K562 (cell line): ENCODE results near the gene ART4. TPM values are rescaled to one million over a fixed set of nuclear protein-coding genes. Genes with fewer than 3 reads are reported as not detected.

Source experiments
- ATAC-seq: fragments of 200-7000 bp; cut with Tn5 transposase; 3 replicates; pipeline ENCODE4 v1.9.1; 2020; ENCODE audit warnings: moderate library complexity
- BruUV-seq: library from RNA; stranded (reverse); fragments of 400-500 nt; replicated peaks from 2 replicates; lab custom pipeline; 2021; lab: Mats Ljungman, UMichigan
- CTCF ChIA-PET: fragments of 300-600 bp; formaldehyde crosslinking; extraction: SDS; loops from one replicate; lab custom pipeline; 2021; ENCODE audit warnings: low intra/inter-chr PET ratio; lab: Yijun Ruan, JAX
- POLR2A ChIA-PET: fragments of 300-600, 350-650 bp; sonication (Branson Sonifier 250); formaldehyde crosslinking; extraction: SDS; loops from one replicate; lab custom pipeline; 2021; ENCODE audit warnings: antibody characterized with exemption, inconsistent platforms; lab: Yijun Ruan, JAX
- DNase-seq, 4 experiments: peaks; one replicate each; pipeline versions ENCODE4 v3.0.0 to v3.0.0-alpha.2; 2011 to 2018; ENCODE audit warnings: low spot score in 3 of 4, mixed read lengths in 3 of 4; ENCODE audit errors: extremely low read depth in 1 of 4
- FAIRE-seq: peaks from 2 replicates; lab custom pipeline; 2011; peaks lifted over from hg19 to GRCh38; lab: Jason Lieb, UNC
- H2AFZ ChIP-seq: 2 replicates; pipeline ENCODE4 v1.6.0; 2011; ENCODE audit warnings: low read depth, low read length, control low read depth, inconsistent platforms
- H3K27ac ChIP-seq: fragments of 200-600 bp; 3 replicates; pipeline ENCODE4 v1.8.0; 2011; ENCODE audit warnings: low read depth, mild to moderate bottlenecking, control low read depth, inconsistent platforms, low read length, moderate library complexity, mixed read lengths; ENCODE audit errors: extremely low read depth
- H3K27me3 ChIP-seq, 2 experiments: fragments of 300-600 bp in 1 of 2; 2 replicates in 1 of 2; 3 replicates in 1 of 2; pipeline versions ENCODE4 v1.6.0 to v1.8.0; 2011; ENCODE audit warnings: inconsistent platforms in 2 of 2, low read length in 2 of 2, mild to moderate bottlenecking in 1 of 2, mixed read lengths in 1 of 2, moderate library complexity in 1 of 2; ENCODE audit not compliant: control insufficient read depth in 2 of 2, insufficient read depth in 2 of 2
- H3K36me3 ChIP-seq: fragments of 300-600 bp; 3 replicates; pipeline ENCODE4 v1.8.0; 2011; ENCODE audit warnings: mild to moderate bottlenecking, low read length, inconsistent platforms; ENCODE audit not compliant: control insufficient read depth, insufficient read depth
- H3K4me1 ChIP-seq, 2 experiments: fragments of 200-600 bp in 1 of 2; replicated peaks in 1 of 2; 2 replicates in 1 of 2; 3 replicates in 1 of 2; pipeline versions ENCODE4 v1.5.1 to v1.8.0; 2011; ENCODE audit warnings: inconsistent platforms in 2 of 2, low read length in 2 of 2, mild to moderate bottlenecking in 1 of 2, mixed read lengths in 1 of 2, moderate library complexity in 1 of 2; ENCODE audit not compliant: control insufficient read depth in 2 of 2, insufficient read depth in 2 of 2
- H3K4me2 ChIP-seq: 2 replicates; pipeline ENCODE4 v1.6.1; 2011; ENCODE audit warnings: low read length, control low read depth, inconsistent platforms, mixed read lengths; ENCODE audit not compliant: insufficient read depth
- H3K4me3 ChIP-seq: fragments of 200-600 bp; sonication (generic), shearing (Covaris generic); 2 replicates; pipeline ENCODE4 v1.5.1; 2016; ENCODE audit warnings: control low read depth, inconsistent platforms
- H3K79me2 ChIP-seq: fragments of 200-600 bp; 3 replicates; pipeline ENCODE4 v1.8.0; 2011; ENCODE audit warnings: low read length, inconsistent platforms; ENCODE audit not compliant: control insufficient read depth, insufficient read depth
- H3K9ac ChIP-seq, 2 experiments: 2 replicates each; pipeline versions ENCODE4 v1.6.0 to v1.6.1; 2011; ENCODE audit warnings: low read depth in 2 of 2, low read length in 2 of 2, control low read depth in 1 of 2, inconsistent platforms in 1 of 2, mild to moderate bottlenecking in 1 of 2, mixed read lengths in 1 of 2; ENCODE audit not compliant: insufficient read depth in 1 of 2
- H3K9me1 ChIP-seq: one replicate; pipeline ENCODE4 v1.6.0; 2011; ENCODE audit warnings: inconsistent platforms, mild to moderate bottlenecking, low read length, moderate library complexity; ENCODE audit not compliant: control insufficient read depth, insufficient read depth
- H3K9me3 ChIP-seq: replicated peaks from 2 replicates; pipeline ENCODE4 v1.5.1; 2011; ENCODE audit warnings: low read depth, low read length, inconsistent platforms; ENCODE audit not compliant: control insufficient read depth, insufficient read depth
- H4K20me1 ChIP-seq: replicated peaks from 2 replicates; pipeline ENCODE4 v1.6.1; 2011; ENCODE audit warnings: low read length, inconsistent platforms, mixed read lengths; ENCODE audit not compliant: control insufficient read depth, insufficient read depth
- CEBPZ ChIP-seq: fragments of 150-350 bp; IDR thresholded peaks from 2 replicates; pipeline ENCODE4 v1.6.1; 2014; ENCODE audit warnings: low read depth, mild to moderate bottlenecking, low read length, borderline replicate concordance
- ELF2 ChIP-seq: fragments of 250-450 bp; sonication (Bioruptor Pico); IDR thresholded peaks from 2 replicates; pipeline ENCODE4 v1.5.0; 2021; ENCODE audit warnings: mild to moderate bottlenecking
- FOXO4 ChIP-seq: fragments of 450-650 bp; formaldehyde crosslinking; IDR thresholded peaks from 2 replicates; pipeline ENCODE4 v1.4.0; 2020; ENCODE audit warnings: mild to moderate bottlenecking, moderate library complexity
- JUN ChIP-seq, 2 experiments: sonication (generic) in 1 of 2; formaldehyde crosslinking in 1 of 2; IDR thresholded peaks; 2 replicates each; pipeline versions ENCODE4 v1.6.1 to v1.8.0; 2012 to 2022; ENCODE audit warnings: borderline replicate concordance in 2 of 2, mild to moderate bottlenecking in 2 of 2, improper control_type of control experiment in 1 of 2, low read depth in 1 of 2, low read length in 1 of 2, missing genetic modification reagents in 1 of 2
- MCM5 ChIP-seq: fragments of 450-650 bp; IDR thresholded peaks from 2 replicates; pipeline ENCODE4 v1.6.1; 2016; ENCODE audit warnings: low read depth
- MEF2D ChIP-seq: conservative IDR thresholded peaks from 2 replicates; pipeline ENCODE4 v1.6.1; 2016; ENCODE audit warnings: low read depth, missing genetic modification characterization, missing compliant biosample characterization
- MITF ChIP-seq: IDR thresholded peaks from 2 replicates; pipeline ENCODE4 v1.6.1; 2014; ENCODE audit warnings: antibody characterized with exemption
- NFE2 ChIP-seq: IDR thresholded peaks from 2 replicates; pipeline ENCODE4 v1.6.1; 2014; ENCODE audit warnings: antibody characterized with exemption, low read depth
- NFRKB ChIP-seq: fragments of 450-650 bp; IDR thresholded peaks from 2 replicates; pipeline ENCODE4 v1.6.1; 2016; ENCODE audit warnings: low read depth
- NR4A1 ChIP-seq, 2 experiments: fragments of 250-450 bp in 1 of 2; fragments of 450-650 bp in 1 of 2; sonication (Bioruptor Pico) in 1 of 2; IDR thresholded peaks; 2 replicates each; pipeline versions ENCODE4 v1.4.0 to v1.6.1; 2016 to 2020; ENCODE audit warnings: mild to moderate bottlenecking in 2 of 2, missing compliant biosample characterization in 1 of 2, missing genetic modification characterization in 1 of 2, moderate library complexity in 1 of 2
- TAF1 ChIP-seq: IDR thresholded peaks from 2 replicates; pipeline ENCODE4 v1.6.1; 2011; ENCODE audit warnings: mild to moderate bottlenecking, low read length, moderate library complexity; ENCODE audit not compliant: insufficient read depth, control insufficient read depth, severe bottlenecking; ENCODE audit errors: extremely low read depth
- TARDBP ChIP-seq: fragments of 450-650 bp; IDR thresholded peaks from 2 replicates; pipeline ENCODE4 v1.6.1; 2016
- THRB ChIP-seq: fragments of 450-650 bp; formaldehyde crosslinking; conservative IDR thresholded peaks from 2 replicates; pipeline ENCODE4 v1.4.0; 2022; ENCODE audit warnings: mild to moderate bottlenecking, missing genetic modification characterization
- ZNF124 ChIP-seq: sonication (generic); formaldehyde crosslinking; IDR thresholded peaks from 2 replicates; pipeline ENCODE4 v1.8.1; 2022; ENCODE audit warnings: missing genetic modification reagents
- WGBS: fragments of 100-300 bp; shearing (Covaris generic); methylation state at CpG from one replicate; pipeline ENCODE4 v1.1.6; 2016; ENCODE audit warnings: low coverage, mixed read lengths; ENCODE audit not compliant: insufficient coverage; ENCODE audit errors: missing lambda C conversion rate; 5-methylcytosine and 5-hydroxymethylcytosine counted together
- in situ Hi-C: fragments of 300-500 bp; cut with MboI; formaldehyde crosslinking; loops from 4 replicates; pipeline ENCODE4 v1.15.0; 2018; ENCODE audit warnings: inconsistent platforms, mixed read lengths
- intact Hi-C: fragments of 100-400 bp; cut with micrococcal nuclease; formaldehyde crosslinking; loops from 2 replicates; pipeline ENCODE4 v1.14.2; 2022
- polyA plus RNA-seq, 8 experiments: library from polyadenylated mRNA; depleted of rRNA in 4 of 8; stranded (reverse) in 5 of 8; unstranded in 3 of 8; fragments of >200 nt; fragmentation: Nextera tagmentation in 2 of 8; fragmentation: Illumina TruSeq in 1 of 8; extraction: Ambion mirVana in 2 of 8; extraction: Trizol in 1 of 8; gene quantifications; 2 replicates each; pipeline versions ENCODE4 v1.2.1 to v1.2.3, GENCODE V29; 2011 to 2014; ENCODE audit warnings: inconsistent platforms in 1 of 8, missing spikeins in 1 of 8
- total RNA-seq, 7 experiments: library from RNA; depleted of rRNA in 6 of 7; stranded (reverse); fragments of >200 nt in 6 of 7; fragmentation: Illumina TruSeq in 2 of 7; extraction: Trizol in 2 of 7; gene quantifications; 2 replicates each; pipeline versions ENCODE4 v1.2.1 to v1.2.3, GENCODE V29; 2011 to 2021; ENCODE audit warnings: low replicate concordance in 1 of 7

Gene ART4
- total and polyA plus RNA-seq, 9 of the 15 experiments (the other 6 are each of a cell fraction or from before 2014, with no cell fraction given), result 0.07 TPM; not detected in 8

DNA sequence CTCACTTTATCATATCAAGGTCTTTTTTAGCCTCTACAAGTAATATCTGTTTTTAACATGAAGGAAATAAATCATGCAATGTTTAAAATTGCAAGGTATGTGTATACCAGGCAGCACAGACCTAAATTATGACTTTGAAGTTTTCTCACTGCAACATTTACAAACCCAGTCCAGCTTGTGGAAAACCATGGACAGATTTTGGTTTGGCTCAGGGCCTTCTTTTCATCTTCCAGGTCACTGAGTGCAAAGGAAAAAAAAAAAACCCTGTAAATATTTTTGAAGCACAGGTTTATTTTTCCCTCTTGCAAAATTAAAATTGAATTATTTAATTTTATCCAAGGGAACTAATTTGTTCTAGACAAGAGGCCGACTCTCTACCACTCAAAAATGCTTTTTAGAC lies 28.6 kb upstream of the ART4 start:
- Histone ChIP-seq H3K27me3 (no peaks in the 10 kb centered on the region), H3K4me1 (peaks cover 0 to 3% of the 10 kb centered on the region in 2 experiments; a peak in 1 of 5 replicates), H3K9me3 (no peaks in the 10 kb centered on the region), H3K9ac (no peak overlapping the region), H3K36me3 (no peaks in the 10 kb centered on the region), H4K20me1 (no peaks in the 10 kb centered on the region), H3K9me1 (no peaks in the 10 kb centered on the region), H3K4me3 (no peak overlapping the region), H3K27ac (no peak overlapping the region), H3K79me2 (no peaks in the 10 kb centered on the region), H3K4me2 (no peak overlapping the region), H2AFZ (no peak overlapping the region)
- no peak for FAIRE-seq
- ChIA-PET POLR2A (no interaction called here), CTCF (no interaction called here)
- in situ Hi-C loops, result no loop called here
- WGBS, result 14% methylated on average over 1 of the region's 1 CpG
- intact Hi-C loops, result no loop called here
- DNase-seq, result no peak
- no peak for ATAC-seq
- BruUV-seq, result no TSS peak
- TF ChIP-seq CEBPZ (no peak), MCM5 (no peak), NR4A1 (CRISPR knock-in tag; IDR thresholded peaks at IDR 0.05) (no peak), NR4A1 (tag; IDR thresholded peaks at IDR 0.05) (no peak), ELF2 (no peak), MEF2D (no peak), MITF (no peak), FOXO4 (no peak), THRB (no peak), NFE2 (no peak), JUN (IDR thresholded peaks at IDR 0.05; ENCODE audit: borderline replicate concordance, low read depth, low read length) (no peak), JUN (CRISPR knock-in tag; IDR thresholded peaks at IDR 0.05; ENCODE audit: borderline replicate concordance) (no peak), TAF1 (no peak), NFRKB (no peak), TARDBP (no peak), ZNF124 (CRISPR knock-in tag) (no peak)
